KMS-11 (cell line): Measurements from ENCODE around the gene NFE2L3.
A peak's percentile ranks its signal among the peaks of the same experiment; 100 is the strongest.

Experiments
- H2AFZ ChIP-seq: fragments of 200-600 bp; sonication (generic); 2 replicates; pipeline ENCODE4 v1.6.1; 2016; ENCODE audit warnings: antibody characterized with exemption, mixed run types, low read depth
- H3K27ac ChIP-seq: fragments of 200-600 bp; sonication (generic); 2 replicates; pipeline ENCODE4 v1.6.1; 2016; ENCODE audit warnings: mild to moderate bottlenecking, mixed run types
- H3K27me3 ChIP-seq: fragments of 200-600 bp; sonication (generic); 2 replicates; pipeline ENCODE4 v1.6.1; 2017; ENCODE audit warnings: mild to moderate bottlenecking, low read depth, mixed run types, moderate library complexity; ENCODE audit not compliant: insufficient read depth
- H3K36me3 ChIP-seq: fragments of 200-600 bp; sonication (generic); 2 replicates; pipeline ENCODE4 v1.6.1; 2017; ENCODE audit warnings: mild to moderate bottlenecking, mixed run types; ENCODE audit not compliant: insufficient read depth
- H3K4me1 ChIP-seq: fragments of 200-600 bp; sonication (generic); 2 replicates; pipeline ENCODE4 v1.6.1; 2016; ENCODE audit warnings: mild to moderate bottlenecking, low read depth, mixed run types; ENCODE audit not compliant: poor library complexity, severe bottlenecking
- H3K4me2 ChIP-seq: fragments of 200-600 bp; sonication (generic); 2 replicates; pipeline ENCODE4 v1.7.0; 2016; ENCODE audit warnings: mild to moderate bottlenecking, mixed run types
- H3K4me3 ChIP-seq: fragments of 200-600 bp; sonication (generic); IDR thresholded peaks from 2 replicates; pipeline ENCODE4 v1.6.1; 2017; ENCODE audit warnings: low read depth, low read length, mixed read lengths; ENCODE audit not compliant: insufficient read depth
- H3K79me2 ChIP-seq: fragments of 200-600 bp; sonication (generic); 2 replicates; pipeline ENCODE4 v1.6.1; 2016; ENCODE audit warnings: low read depth, mixed run types; ENCODE audit not compliant: insufficient read depth
- H3K9ac ChIP-seq: fragments of 200-600 bp; sonication (generic); 2 replicates; pipeline ENCODE4 v1.6.1; 2016; ENCODE audit warnings: mild to moderate bottlenecking, mixed run types
- H4K20me1 ChIP-seq: fragments of 200-600 bp; sonication (generic); 2 replicates; pipeline ENCODE4 v1.6.1; 2016; ENCODE audit warnings: mild to moderate bottlenecking, mixed run types; ENCODE audit not compliant: insufficient read depth
- TF ChIP-seq, protein P1 (sequence below): fragments of 200-600 bp; sonication (generic); conservative IDR thresholded peaks from 2 replicates; pipeline ENCODE4 v1.6.1; 2017; ENCODE audit warnings: low read depth, mild to moderate bottlenecking, antibody characterized with exemption, low read length, moderate library complexity, mixed read lengths

NFE2L3 gene

DNA sequence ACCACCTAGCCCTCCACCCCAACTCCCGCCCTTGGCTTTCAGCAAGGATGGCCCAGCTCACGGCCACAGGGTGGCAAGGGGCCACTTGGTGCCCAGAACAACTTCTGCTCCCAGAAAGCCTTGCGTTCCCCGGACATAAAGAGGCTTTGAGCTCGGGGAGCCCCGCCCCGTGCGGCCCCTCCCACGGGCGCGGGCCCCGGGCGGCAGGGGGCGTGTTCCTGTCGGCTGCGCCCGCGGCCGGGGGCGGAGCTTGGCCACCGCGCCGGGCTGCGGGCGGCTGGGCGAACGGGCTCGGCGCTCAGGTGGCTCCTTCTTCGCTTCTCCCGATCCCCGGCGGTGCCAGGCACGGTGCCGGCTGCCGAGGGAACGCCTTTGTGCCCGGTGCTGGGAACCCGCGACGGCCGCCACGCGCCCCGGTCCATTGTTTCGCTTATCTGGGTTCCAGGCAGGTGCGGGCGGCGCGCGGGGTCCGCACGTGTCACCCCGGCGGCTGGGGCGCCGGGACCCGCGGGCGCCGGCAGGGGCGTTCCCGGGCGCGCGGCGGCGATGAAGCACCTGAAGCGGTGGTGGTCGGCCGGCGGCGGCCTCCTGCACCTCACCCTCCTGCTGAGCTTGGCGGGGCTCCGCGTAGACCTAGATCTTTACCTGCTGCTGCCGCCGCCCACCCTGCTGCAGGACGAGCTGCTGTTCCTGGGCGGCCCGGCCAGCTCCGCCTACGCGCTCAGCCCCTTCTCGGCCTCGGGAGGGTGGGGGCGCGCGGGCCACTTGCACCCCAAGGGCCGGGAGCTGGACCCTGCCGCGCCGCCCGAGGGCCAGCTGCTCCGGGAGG is at the start of gene NFE2L3:
TSS of gene NFE2L3 (plus strand) at position 246 of the 829 bp plus-strand sequence. CDS start at position 547, 301 bp downstream.
- H3K9ac ChIP-seq = peak within 1 kb of the TSS; percentile 82
- TF ChIP-seq, protein P1, sequence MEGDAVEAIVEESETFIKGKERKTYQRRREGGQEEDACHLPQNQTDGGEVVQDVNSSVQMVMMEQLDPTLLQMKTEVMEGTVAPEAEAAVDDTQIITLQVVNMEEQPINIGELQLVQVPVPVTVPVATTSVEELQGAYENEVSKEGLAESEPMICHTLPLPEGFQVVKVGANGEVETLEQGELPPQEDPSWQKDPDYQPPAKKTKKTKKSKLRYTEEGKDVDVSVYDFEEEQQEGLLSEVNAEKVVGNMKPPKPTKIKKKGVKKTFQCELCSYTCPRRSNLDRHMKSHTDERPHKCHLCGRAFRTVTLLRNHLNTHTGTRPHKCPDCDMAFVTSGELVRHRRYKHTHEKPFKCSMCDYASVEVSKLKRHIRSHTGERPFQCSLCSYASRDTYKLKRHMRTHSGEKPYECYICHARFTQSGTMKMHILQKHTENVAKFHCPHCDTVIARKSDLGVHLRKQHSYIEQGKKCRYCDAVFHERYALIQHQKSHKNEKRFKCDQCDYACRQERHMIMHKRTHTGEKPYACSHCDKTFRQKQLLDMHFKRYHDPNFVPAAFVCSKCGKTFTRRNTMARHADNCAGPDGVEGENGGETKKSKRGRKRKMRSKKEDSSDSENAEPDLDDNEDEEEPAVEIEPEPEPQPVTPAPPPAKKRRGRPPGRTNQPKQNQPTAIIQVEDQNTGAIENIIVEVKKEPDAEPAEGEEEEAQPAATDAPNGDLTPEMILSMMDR = no peak
- peak within 1 kb of the TSS; percentile 95 for H2AFZ ChIP-seq
- H4K20me1 ChIP-seq = no peaks in the 10 kb centered on the region
- H3K27me3 ChIP-seq = no peaks in the 10 kb centered on the region
- H3K4me1 ChIP-seq = peaks cover 42% of the 10 kb centered on the region
- peak within 1 kb of the TSS; percentile 15 for H3K4me3 ChIP-seq
- H3K79me2 ChIP-seq = peaks cover 49% of the 10 kb centered on the region
- peak within 1 kb of the TSS; percentile 83 for H3K4me2 ChIP-seq
- H3K36me3 ChIP-seq = no peaks in the 10 kb centered on the region
- H3K27ac ChIP-seq = peak within 1 kb of the TSS; percentile 99

GRCh38 chr7:26103596-26103995 is 48.4 kb upstream of the NFE2L3 start:
- Histone ChIP-seq H4K20me1 (no peaks in the 10 kb centered on the region), H3K79me2 (no peaks in the 10 kb centered on the region), H3K27ac (no peak overlapping the region), H3K9ac (no peak overlapping the region), H3K36me3 (no peaks in the 10 kb centered on the region), H2AFZ (no peak overlapping the region), H3K27me3 (no peaks in the 10 kb centered on the region), H3K4me2 (no peak overlapping the region), H3K4me3 (no peak overlapping the region), H3K4me1 (no peaks in the 10 kb centered on the region)
- TF ChIP-seq, protein P1 = no peak

- Histone ChIP-seq H3K4me1 (no peaks in the 10 kb centered on the region), H3K27ac (no peak overlapping the region), H3K4me2 (no peak overlapping the region), H3K9ac (no peak overlapping the region), H3K79me2 (no peaks in the 10 kb centered on the region), H2AFZ (no peak overlapping the region), H4K20me1 (no peaks in the 10 kb centered on the region), H3K4me3 (no peak overlapping the region), H3K36me3 (no peaks in the 10 kb centered on the region), H3K27me3 (no peaks in the 10 kb centered on the region)
- TF ChIP-seq, protein P1 = no peak
These were observed 46.8 kb upstream of the NFE2L3 start for GRCh38 chr7:26105236-26105635.

DNA sequence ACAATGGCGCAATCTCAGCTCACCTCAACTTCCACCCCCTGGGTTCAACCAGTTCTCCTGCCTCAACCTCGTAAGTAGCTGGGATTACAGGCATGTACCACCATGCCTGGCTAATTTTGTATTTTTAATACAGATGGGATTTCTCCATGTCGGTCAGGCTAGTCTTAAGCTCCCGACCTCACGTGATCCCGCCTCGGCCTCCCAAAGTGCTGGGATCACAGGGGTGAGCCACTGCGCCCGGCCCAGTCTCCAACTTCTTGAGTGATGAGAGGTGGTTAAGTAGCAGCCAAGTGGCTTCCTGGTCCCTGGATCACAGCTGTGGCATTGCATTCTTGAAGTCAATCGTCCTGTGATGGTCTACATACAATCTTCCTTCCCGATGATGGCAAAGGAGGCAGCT is 46.1 kb upstream of the NFE2L3 start:
- Histone ChIP-seq H3K79me2 (no peaks in the 10 kb centered on the region), H3K4me2 (no peak overlapping the region), H3K27ac (no peak overlapping the region), H3K4me1 (no peaks in the 10 kb centered on the region), H3K9ac (no peak overlapping the region), H2AFZ (no peak overlapping the region), H4K20me1 (no peaks in the 10 kb centered on the region), H3K27me3 (no peaks in the 10 kb centered on the region), H3K4me3 (no peak overlapping the region), H3K36me3 (no peaks in the 10 kb centered on the region)
- TF ChIP-seq, protein P1 = no peak
